HG03460 (cell line): Measurements from ENCODE around the gene ISCA2.
"Not testable (repeated sequence)": the region's sequence is repeated elsewhere in the genome, so short reads cannot be mapped to it uniquely, and the experiment has no call there.

Experiments
- ATAC-seq: cut with Tn5 transposase; IDR thresholded peaks from one replicate; pipeline ENCODE4 v1.9.1; 2021; ENCODE audit not compliant: unreplicated experiment

The ISCA2 gene

GRCh38 chr14:74493343-74494261 lies at the start of gene ISCA2:
TSS of gene ISCA2 (plus strand) at chr14:74493765. CDS start at chr14:74493775, 10 bp downstream.
- ATAC-seq = peak; percentile 86

GRCh38 chr14:74444866-74445265 lies 48.7 kb upstream of the ISCA2 start:
- ATAC-seq = no peak

- not testable (repeated sequence) for ATAC-seq
Measured at GRCh38 chr14:74454397-74454796, 39.2 kb upstream of the ISCA2 start.

- ATAC-seq = no peak
Measured at GRCh38 chr14:74456684-74457564, 36.6 kb upstream of the ISCA2 start.

- ATAC-seq = no peak
Measured at GRCh38 chr14:74457565-74457895, 36.0 kb upstream of the ISCA2 start.

- no peak for ATAC-seq
Measured at GRCh38 chr14:74459289-74459946, 34.1 kb upstream of the ISCA2 start.

- no peak for ATAC-seq
Measured at GRCh38 chr14:74459976-74460375, 33.6 kb upstream of the ISCA2 start.

- ATAC-seq = no peak
Measured at GRCh38 chr14:74462993-74463392, 30.6 kb upstream of the ISCA2 start.

- ATAC-seq = no peak
Measured at GRCh38 chr14:74463697-74464096, 29.9 kb upstream of the ISCA2 start.

- ATAC-seq = no peak
Measured at GRCh38 chr14:74464785-74465184, 28.8 kb upstream of the ISCA2 start.

- ATAC-seq = no peak
Measured at GRCh38 chr14:74465335-74465734, 28.2 kb upstream of the ISCA2 start.

GRCh38 chr14:74468513-74468912 lies 25.1 kb upstream of the ISCA2 start:
- ATAC-seq = no peak

- no peak for ATAC-seq
Measured at GRCh38 chr14:74469548-74470518, 23.7 kb upstream of the ISCA2 start.

GRCh38 chr14:74472601-74473000 lies 21.0 kb upstream of the ISCA2 start:
- no peak for ATAC-seq

- ATAC-seq = no peak
Measured at GRCh38 chr14:74474376-74474775, 19.2 kb upstream of the ISCA2 start.

- no peak for ATAC-seq
Measured at GRCh38 chr14:74475678-74476077, 17.9 kb upstream of the ISCA2 start.

- no peak for ATAC-seq
Measured at GRCh38 chr14:74476107-74476506, 17.5 kb upstream of the ISCA2 start.

GRCh38 chr14:74476607-74477006 lies 17.0 kb upstream of the ISCA2 start:
- no peak for ATAC-seq

- ATAC-seq = no peak
Measured at GRCh38 chr14:74478996-74479635, 14.4 kb upstream of the ISCA2 start.

- ATAC-seq = no peak
Measured at GRCh38 chr14:74480046-74480445, 13.5 kb upstream of the ISCA2 start.
